Tibial nerve (tissue), 4 donors: ENCODE results near the gene STXBP6.

Source experiments
- CTCF ChIP-seq, 5 experiments: fragments of 200-600 bp in 3 of 5; fragments of 450-650 bp in 2 of 5; sonication (generic) in 3 of 5; IDR thresholded peaks; one replicate each; pipeline ENCODE4 v1.5.1; 2016 to 2019; ENCODE audit warnings: antibody characterized with exemption in 5 of 5, mild to moderate bottlenecking in 3 of 5, moderate library complexity in 2 of 5
- EP300 ChIP-seq, 2 donors: sonication (generic); formaldehyde crosslinking; IDR thresholded peaks; one replicate each; pipeline ENCODE4 v1.6.1; 2017; ENCODE audit warnings: antibody characterized with exemption in 2 of 2, mild to moderate bottlenecking in 1 of 2
- POLR2A ChIP-seq, 2 donors: fragments of 450-650 bp; IDR thresholded peaks; one replicate each; pipeline ENCODE4 v1.6.1; 2017; ENCODE audit warnings: antibody characterized with exemption in 2 of 2, mild to moderate bottlenecking in 2 of 2, moderate library complexity in 2 of 2

- no peak for TF ChIP-seq CTCF (IDR thresholded peaks at IDR 0.05)
- TF ChIP-seq POLR2A (IDR thresholded peaks at IDR 0.05): no peak
- TF ChIP-seq EP300 (IDR thresholded peaks at IDR 0.05): no peak
Measured at GRCh38 chr14:24952851-24953666, 96.9 kb downstream of the STXBP6 start.
